H1 (cell line): ENCODE results near the gene ELANE. TPM values are rescaled to one million over a fixed set of nuclear protein-coding genes. Genes with fewer than 3 reads are reported as not detected.

Experiments
- CHD1 ChIP-seq: IDR thresholded peaks from 2 replicates; pipeline ENCODE4 v1.6.1; 2012; ENCODE audit warnings: low read depth, low read length, improper control_type of control experiment
- CHD2 ChIP-seq: IDR thresholded peaks from 2 replicates; pipeline ENCODE4 v1.6.1; 2012; ENCODE audit warnings: low read length, improper control_type of control experiment
- HDAC6 ChIP-seq: IDR thresholded peaks from one replicate; pipeline ENCODE4 v1.7.1; 2012; ENCODE audit warnings: low read depth, mild to moderate bottlenecking, inconsistent platforms, low read length, moderate library complexity
- POU5F1 ChIP-seq: IDR thresholded peaks from 2 replicates; pipeline ENCODE4 v1.6.1; 2011; ENCODE audit warnings: low read depth, mild to moderate bottlenecking, low read length, moderate library complexity
- SP1 ChIP-seq: IDR thresholded peaks from 2 replicates; pipeline ENCODE4 v1.6.1; 2011; ENCODE audit warnings: low read depth, low read length
- polyA plus RNA-seq, 7 experiments: library from polyadenylated mRNA; depleted of rRNA in 3 of 7; stranded (reverse) in 5 of 7; unstranded in 2 of 7; fragments of >200 nt in 5 of 7; fragments of 200-250 nt in 2 of 7; gene quantifications; 1 replicate in 5 of 7; 2 replicates in 1 of 7; 4 replicates in 1 of 7; pipeline versions ENCODE4 v1.2.1 to v1.2.3, GENCODE V29; 2011 to 2013; ENCODE audit warnings: missing spikeins in 2 of 7, mixed read lengths in 2 of 7
- total RNA-seq: library from RNA; stranded (reverse); fragmentation: NEBNext Ultra II Directional; extraction: Animal tissue kit (Norgen Biotek cat#: 25700); gene quantifications from 2 replicates; pipeline ENCODE4 v1.2.1, GENCODE V29; 2021
- TF ChIP-seq, protein P1 (sequence below): fragments of 300-600 bp; sonication (generic); IDR thresholded peaks from 2 replicates; pipeline ENCODE4 v1.7.1; 2012; ENCODE audit warnings: low read length, moderate library complexity, mild to moderate bottlenecking, inconsistent platforms; ENCODE audit not compliant: insufficient replicate concordance

ELANE gene
- total and polyA plus RNA-seq, 2 of the 8 experiments (the other 6 are each of a cell fraction or from before 2014, with no cell fraction given) = not detected

DNA sequence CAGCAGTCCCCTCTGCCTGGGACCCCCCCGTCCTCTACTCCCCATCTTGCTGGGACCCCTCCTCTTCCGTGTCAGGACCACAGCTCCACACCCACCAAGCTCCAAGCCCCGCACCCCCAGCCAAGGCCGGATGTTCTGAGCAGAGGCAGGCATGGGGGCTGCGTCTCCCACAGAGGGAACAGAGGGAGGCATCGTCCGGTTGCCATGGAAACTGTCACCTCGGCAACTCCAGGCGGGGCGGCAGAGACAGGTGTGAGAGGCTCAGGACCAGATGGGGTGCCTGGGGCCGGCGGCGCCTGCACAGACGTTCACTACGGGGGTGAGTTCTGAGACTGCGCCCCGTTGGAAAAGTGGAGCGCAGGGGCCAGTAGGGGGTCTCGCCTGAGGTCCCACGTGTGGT, 46.6 kb downstream of the ELANE start (continued):
- TF ChIP-seq, protein P1, sequence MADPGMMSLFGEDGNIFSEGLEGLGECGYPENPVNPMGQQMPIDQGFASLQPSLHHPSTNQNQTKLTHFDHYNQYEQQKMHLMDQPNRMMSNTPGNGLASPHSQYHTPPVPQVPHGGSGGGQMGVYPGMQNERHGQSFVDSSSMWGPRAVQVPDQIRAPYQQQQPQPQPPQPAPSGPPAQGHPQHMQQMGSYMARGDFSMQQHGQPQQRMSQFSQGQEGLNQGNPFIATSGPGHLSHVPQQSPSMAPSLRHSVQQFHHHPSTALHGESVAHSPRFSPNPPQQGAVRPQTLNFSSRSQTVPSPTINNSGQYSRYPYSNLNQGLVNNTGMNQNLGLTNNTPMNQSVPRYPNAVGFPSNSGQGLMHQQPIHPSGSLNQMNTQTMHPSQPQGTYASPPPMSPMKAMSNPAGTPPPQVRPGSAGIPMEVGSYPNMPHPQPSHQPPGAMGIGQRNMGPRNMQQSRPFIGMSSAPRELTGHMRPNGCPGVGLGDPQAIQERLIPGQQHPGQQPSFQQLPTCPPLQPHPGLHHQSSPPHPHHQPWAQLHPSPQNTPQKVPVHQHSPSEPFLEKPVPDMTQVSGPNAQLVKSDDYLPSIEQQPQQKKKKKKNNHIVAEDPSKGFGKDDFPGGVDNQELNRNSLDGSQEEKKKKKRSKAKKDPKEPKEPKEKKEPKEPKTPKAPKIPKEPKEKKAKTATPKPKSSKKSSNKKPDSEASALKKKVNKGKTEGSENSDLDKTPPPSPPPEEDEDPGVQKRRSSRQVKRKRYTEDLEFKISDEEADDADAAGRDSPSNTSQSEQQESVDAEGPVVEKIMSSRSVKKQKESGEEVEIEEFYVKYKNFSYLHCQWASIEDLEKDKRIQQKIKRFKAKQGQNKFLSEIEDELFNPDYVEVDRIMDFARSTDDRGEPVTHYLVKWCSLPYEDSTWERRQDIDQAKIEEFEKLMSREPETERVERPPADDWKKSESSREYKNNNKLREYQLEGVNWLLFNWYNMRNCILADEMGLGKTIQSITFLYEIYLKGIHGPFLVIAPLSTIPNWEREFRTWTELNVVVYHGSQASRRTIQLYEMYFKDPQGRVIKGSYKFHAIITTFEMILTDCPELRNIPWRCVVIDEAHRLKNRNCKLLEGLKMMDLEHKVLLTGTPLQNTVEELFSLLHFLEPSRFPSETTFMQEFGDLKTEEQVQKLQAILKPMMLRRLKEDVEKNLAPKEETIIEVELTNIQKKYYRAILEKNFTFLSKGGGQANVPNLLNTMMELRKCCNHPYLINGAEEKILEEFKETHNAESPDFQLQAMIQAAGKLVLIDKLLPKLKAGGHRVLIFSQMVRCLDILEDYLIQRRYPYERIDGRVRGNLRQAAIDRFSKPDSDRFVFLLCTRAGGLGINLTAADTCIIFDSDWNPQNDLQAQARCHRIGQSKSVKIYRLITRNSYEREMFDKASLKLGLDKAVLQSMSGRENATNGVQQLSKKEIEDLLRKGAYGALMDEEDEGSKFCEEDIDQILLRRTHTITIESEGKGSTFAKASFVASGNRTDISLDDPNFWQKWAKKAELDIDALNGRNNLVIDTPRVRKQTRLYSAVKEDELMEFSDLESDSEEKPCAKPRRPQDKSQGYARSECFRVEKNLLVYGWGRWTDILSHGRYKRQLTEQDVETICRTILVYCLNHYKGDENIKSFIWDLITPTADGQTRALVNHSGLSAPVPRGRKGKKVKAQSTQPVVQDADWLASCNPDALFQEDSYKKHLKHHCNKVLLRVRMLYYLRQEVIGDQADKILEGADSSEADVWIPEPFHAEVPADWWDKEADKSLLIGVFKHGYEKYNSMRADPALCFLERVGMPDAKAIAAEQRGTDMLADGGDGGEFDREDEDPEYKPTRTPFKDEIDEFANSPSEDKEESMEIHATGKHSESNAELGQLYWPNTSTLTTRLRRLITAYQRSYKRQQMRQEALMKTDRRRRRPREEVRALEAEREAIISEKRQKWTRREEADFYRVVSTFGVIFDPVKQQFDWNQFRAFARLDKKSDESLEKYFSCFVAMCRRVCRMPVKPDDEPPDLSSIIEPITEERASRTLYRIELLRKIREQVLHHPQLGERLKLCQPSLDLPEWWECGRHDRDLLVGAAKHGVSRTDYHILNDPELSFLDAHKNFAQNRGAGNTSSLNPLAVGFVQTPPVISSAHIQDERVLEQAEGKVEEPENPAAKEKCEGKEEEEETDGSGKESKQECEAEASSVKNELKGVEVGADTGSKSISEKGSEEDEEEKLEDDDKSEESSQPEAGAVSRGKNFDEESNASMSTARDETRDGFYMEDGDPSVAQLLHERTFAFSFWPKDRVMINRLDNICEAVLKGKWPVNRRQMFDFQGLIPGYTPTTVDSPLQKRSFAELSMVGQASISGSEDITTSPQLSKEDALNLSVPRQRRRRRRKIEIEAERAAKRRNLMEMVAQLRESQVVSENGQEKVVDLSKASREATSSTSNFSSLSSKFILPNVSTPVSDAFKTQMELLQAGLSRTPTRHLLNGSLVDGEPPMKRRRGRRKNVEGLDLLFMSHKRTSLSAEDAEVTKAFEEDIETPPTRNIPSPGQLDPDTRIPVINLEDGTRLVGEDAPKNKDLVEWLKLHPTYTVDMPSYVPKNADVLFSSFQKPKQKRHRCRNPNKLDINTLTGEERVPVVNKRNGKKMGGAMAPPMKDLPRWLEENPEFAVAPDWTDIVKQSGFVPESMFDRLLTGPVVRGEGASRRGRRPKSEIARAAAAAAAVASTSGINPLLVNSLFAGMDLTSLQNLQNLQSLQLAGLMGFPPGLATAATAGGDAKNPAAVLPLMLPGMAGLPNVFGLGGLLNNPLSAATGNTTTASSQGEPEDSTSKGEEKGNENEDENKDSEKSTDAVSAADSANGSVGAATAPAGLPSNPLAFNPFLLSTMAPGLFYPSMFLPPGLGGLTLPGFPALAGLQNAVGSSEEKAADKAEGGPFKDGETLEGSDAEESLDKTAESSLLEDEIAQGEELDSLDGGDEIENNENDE = no peak
- TF ChIP-seq CHD2 (no peak), POU5F1 (no peak), SP1 (no peak), CHD1 (no peak), HDAC6 (no peak)
